H1 (cell line): ENCODE measurements around the gene MYOG. TPM values are rescaled to one million over a fixed set of nuclear protein-coding genes. Genes with fewer than 3 reads are reported as not detected.
A peak's percentile ranks its signal among the peaks of the same experiment; 100 is the strongest.

Experiments
- CTCF ChIA-PET: fragments of 300-600 bp; sonication (Branson Sonifier 250); formaldehyde crosslinking; loops from one replicate; lab custom pipeline; 2021; ENCODE audit not compliant: partially characterized antibody; lab: Charles Lee
- POLR2A ChIA-PET: fragments of 300-600 bp; sonication (Branson Sonifier 250); formaldehyde crosslinking; loops from one replicate; lab custom pipeline; 2021; ENCODE audit warnings: inconsistent platforms; ENCODE audit not compliant: partially characterized antibody; lab: Charles Lee
- DNase-seq, 2 experiments: peaks; one replicate each; pipeline versions ENCODE4 v3.0.0 to v3.0.0-alpha.2; 2010 to 2022; ENCODE audit warnings: low spot score in 2 of 2, low read depth in 1 of 2, mixed read lengths in 1 of 2
- FAIRE-seq: peaks from 2 replicates; lab custom pipeline; 2011; peaks lifted over from hg19 to GRCh38; lab: Jason Lieb, UNC
- H2AFZ ChIP-seq: 2 replicates; pipeline ENCODE4 v1.8.1; 2012; ENCODE audit warnings: low read length, inconsistent platforms
- H2AK5ac ChIP-seq: 2 replicates; pipeline ENCODE4 v1.6.1; 2013; ENCODE audit warnings: low read depth, low read length
- H2BK120ac ChIP-seq: replicated peaks from 2 replicates; pipeline ENCODE3; 2013; ENCODE audit warnings: low read depth, low read length, inconsistent platforms
- H2BK12ac ChIP-seq: 2 replicates; pipeline ENCODE4 v1.6.1; 2013; ENCODE audit warnings: low read depth, low read length
- H2BK15ac ChIP-seq: 2 replicates; pipeline ENCODE4 v1.6.1; 2013; ENCODE audit warnings: low read length
- H2BK20ac ChIP-seq: 2 replicates; pipeline ENCODE4 v1.6.1; 2013; ENCODE audit warnings: low read length
- H2BK5ac ChIP-seq: 2 replicates; pipeline ENCODE4 v1.6.1; 2013; ENCODE audit warnings: low read depth, low read length
- H3K14ac ChIP-seq: 2 replicates; pipeline ENCODE4 v1.6.1; 2013; ENCODE audit warnings: inconsistent platforms; ENCODE audit not compliant: insufficient read length
- H3K18ac ChIP-seq: 2 replicates; pipeline ENCODE4 v1.6.1; 2013; ENCODE audit warnings: low read length; ENCODE audit errors: extremely low read depth
- H3K23ac ChIP-seq: 2 replicates; pipeline ENCODE4 v1.6.1; 2013; ENCODE audit warnings: inconsistent platforms; ENCODE audit not compliant: insufficient read length
- H3K23me2 ChIP-seq: 2 replicates; pipeline ENCODE4 v1.6.1; 2013; ENCODE audit warnings: low read depth, low read length
- H3K27ac ChIP-seq: 2 replicates; pipeline ENCODE4 v1.6.1; 2011; ENCODE audit warnings: low read depth, low read length, inconsistent platforms
- H3K27me3 ChIP-seq, 4 experiments: replicated peaks in 1 of 4; 1 replicate in 1 of 4; 2 replicates in 3 of 4; pipeline versions ENCODE4 v1.6.1 to v1.8.1; 2011 to 2013; ENCODE audit warnings: low read length in 3 of 4, mild to moderate bottlenecking in 3 of 4, inconsistent platforms in 2 of 4, mixed read lengths in 2 of 4, moderate library complexity in 1 of 4; ENCODE audit not compliant: control insufficient read depth in 3 of 4, insufficient read depth in 3 of 4; ENCODE audit errors: extremely low read depth in 1 of 4
- H3K36me3 ChIP-seq, 4 experiments: 2 replicates each; pipeline versions ENCODE4 v1.6.1 to v1.8.1; 2011 to 2013; ENCODE audit warnings: mild to moderate bottlenecking in 4 of 4, low read length in 3 of 4, moderate library complexity in 2 of 4, control low read depth in 1 of 4, inconsistent platforms in 1 of 4; ENCODE audit not compliant: insufficient read depth in 4 of 4, control insufficient read depth in 2 of 4
- H3K4ac ChIP-seq: replicated peaks from 2 replicates; pipeline ENCODE3; 2013; ENCODE audit warnings: low read length, low read depth, mixed read lengths, inconsistent platforms; ENCODE audit not compliant: insufficient read length
- H3K4me1 ChIP-seq, 4 experiments: replicated peaks in 1 of 4; 1 replicate in 1 of 4; 2 replicates in 3 of 4; pipeline versions ENCODE4 v1.6.1 to v1.8.1; 2011 to 2013; ENCODE audit warnings: low read length in 3 of 4, inconsistent platforms in 2 of 4, mixed read lengths in 1 of 4; ENCODE audit not compliant: insufficient read depth in 4 of 4, control insufficient read depth in 3 of 4
- H3K4me2 ChIP-seq, 2 experiments: 2 replicates each; pipeline versions ENCODE4 v1.6.1 to v1.8.1; 2011 to 2013; ENCODE audit warnings: low read depth in 2 of 2, low read length in 2 of 2, control low read depth in 1 of 2, inconsistent platforms in 1 of 2, mild to moderate bottlenecking in 1 of 2; ENCODE audit not compliant: insufficient read depth in 1 of 2
- H3K4me3 ChIP-seq, 4 experiments: fragments of 200-600, 300-600 bp in 1 of 4; sonication (generic), shearing (Covaris generic), sonication (Bioruptor Twin) in 1 of 4; 2 replicates each; pipeline versions ENCODE4 v1.5.1 to v1.8.1; 2011 to 2016; ENCODE audit warnings: low read length in 4 of 4, low read depth in 3 of 4, control low read depth in 2 of 4, inconsistent platforms in 2 of 4, mild to moderate bottlenecking in 2 of 4, mixed read lengths in 1 of 4, moderate library complexity in 1 of 4; ENCODE audit not compliant: insufficient read depth in 2 of 4; ENCODE audit errors: extremely low read depth in 1 of 4
- H3K56ac ChIP-seq: replicated peaks from 2 replicates; pipeline ENCODE3; 2013; ENCODE audit warnings: low read depth, mild to moderate bottlenecking, mixed read lengths, low read length, inconsistent platforms; ENCODE audit not compliant: insufficient read length
- H3K79me1 ChIP-seq: 2 replicates; pipeline ENCODE4 v1.6.1; 2013; ENCODE audit warnings: low read depth, low read length, control low read depth
- H3K79me2 ChIP-seq, 2 experiments: 2 replicates each; pipeline versions ENCODE4 v1.6.1 to v1.8.1; 2012 to 2013; ENCODE audit warnings: low read length in 2 of 2, mild to moderate bottlenecking in 2 of 2, inconsistent platforms in 1 of 2; ENCODE audit not compliant: insufficient read depth in 2 of 2, control insufficient read depth in 1 of 2
- H3K9ac ChIP-seq, 4 experiments: replicated peaks in 1 of 4; 1 replicate in 1 of 4; 2 replicates in 3 of 4; pipeline versions ENCODE4 v1.6.1 to v1.8.1; 2011 to 2013; ENCODE audit warnings: low read depth in 3 of 4, low read length in 3 of 4, control low read depth in 2 of 4, mild to moderate bottlenecking in 2 of 4, moderate library complexity in 2 of 4, inconsistent platforms in 1 of 4; ENCODE audit errors: extremely low read depth in 1 of 4
- H3K9me3 ChIP-seq, 2 experiments: 2 replicates each; pipeline versions ENCODE4 v1.6.1 to v1.8.1; 2012 to 2013; ENCODE audit warnings: mild to moderate bottlenecking in 2 of 2, moderate library complexity in 2 of 2, control low read depth in 1 of 2, inconsistent platforms in 1 of 2, low read depth in 1 of 2, low read length in 1 of 2, mixed read lengths in 1 of 2; ENCODE audit not compliant: insufficient read depth in 2 of 2
- H4K20me1 ChIP-seq, 2 experiments: replicated peaks in 1 of 2; 2 replicates each; pipeline versions ENCODE3 to v1.8.1; 2011 to 2013; ENCODE audit warnings: inconsistent platforms in 2 of 2, low read length in 2 of 2, mild to moderate bottlenecking in 1 of 2; ENCODE audit not compliant: insufficient read depth in 2 of 2, control insufficient read depth in 1 of 2
- H4K5ac ChIP-seq: 2 replicates; pipeline ENCODE4 v1.6.1; 2013; ENCODE audit warnings: low read length, low read depth, mixed read lengths, inconsistent platforms; ENCODE audit not compliant: insufficient read length
- H4K8ac ChIP-seq: 2 replicates; pipeline ENCODE4 v1.8.0; 2013; ENCODE audit warnings: mild to moderate bottlenecking, moderate library complexity, low read length, inconsistent platforms; ENCODE audit not compliant: insufficient read depth; ENCODE audit errors: extremely low read depth
- H4K91ac ChIP-seq: replicated peaks from 2 replicates; pipeline ENCODE3; 2013; ENCODE audit warnings: low read length, mixed read lengths, inconsistent platforms; ENCODE audit not compliant: insufficient read length
- CBX5 ChIP-seq: fragments of 300-800, 300-1000 bp; sonication (generic); IDR thresholded peaks from 2 replicates; pipeline ENCODE4 v1.7.1; 2016; ENCODE audit warnings: antibody characterized with exemption, low read length, low read depth
- CTCF ChIP-seq, 3 experiments: IDR thresholded peaks; 1 replicate in 2 of 3; 2 replicates in 1 of 3; pipeline versions ENCODE4 v1.5.1 to v1.6.1; 2011; ENCODE audit warnings: low read length in 3 of 3, mild to moderate bottlenecking in 3 of 3, inconsistent platforms in 2 of 3, low read depth in 1 of 3, moderate library complexity in 1 of 3; ENCODE audit not compliant: insufficient read depth in 1 of 3; ENCODE audit errors: control extremely low read depth in 1 of 3
- RAD21 ChIP-seq, 2 experiments: IDR thresholded peaks in 1 of 2; conservative IDR thresholded peaks in 1 of 2; 2 replicates each; pipeline ENCODE4 v1.6.1; 2011; ENCODE audit warnings: low read depth in 2 of 2, low read length in 2 of 2, improper control_type of control experiment in 1 of 2, inconsistent platforms in 1 of 2, mild to moderate bottlenecking in 1 of 2, moderate library complexity in 1 of 2
- SP4 ChIP-seq: IDR thresholded peaks from 2 replicates; pipeline ENCODE4 v1.6.1; 2012; ENCODE audit warnings: low read length, inconsistent platforms
- whole genome bisulfite sequencing, 2 experiments: shearing (Covaris generic) in 1 of 2; methylation state at CpG; one replicate each; pipeline versions ENCODE4 v1.1.6 to v1.1.7; 2013 to 2015; ENCODE audit warnings: low lambda C conversion rate in 2 of 2, mixed read lengths in 2 of 2, inconsistent platforms in 1 of 2, low coverage in 1 of 2, missing lambda C conversion rate in 1 of 2; ENCODE audit not compliant: insufficient replicate concordance in 2 of 2, insufficient coverage in 1 of 2, insufficient read length in 1 of 2; ENCODE audit errors: extremely low coverage in 1 of 2, missing lambda C conversion rate in 1 of 2; 5-methylcytosine and 5-hydroxymethylcytosine counted together
- polyA plus RNA-seq, 7 experiments: library from polyadenylated mRNA; depleted of rRNA in 3 of 7; stranded (reverse) in 5 of 7; unstranded in 2 of 7; fragments of >200 nt in 5 of 7; fragments of 200-250 nt in 2 of 7; gene quantifications; 1 replicate in 5 of 7; 2 replicates in 1 of 7; 4 replicates in 1 of 7; pipeline versions ENCODE4 v1.2.1 to v1.2.3, GENCODE V29; 2011 to 2013; ENCODE audit warnings: missing spikeins in 2 of 7, mixed read lengths in 2 of 7
- total RNA-seq: library from RNA; stranded (reverse); fragmentation: NEBNext Ultra II Directional; extraction: Animal tissue kit (Norgen Biotek cat#: 25700); gene quantifications from 2 replicates; pipeline ENCODE4 v1.2.1, GENCODE V29; 2021

MYOG gene
- total and polyA plus RNA-seq, 2 of the 8 experiments (the other 6 are each of a cell fraction or from before 2014, with no cell fraction given), result not detected

GRCh38 chr1:203084588-203085527 lies 954 bp downstream of the MYOG start:
- Histone ChIP-seq H3K27me3 (0 out of 7 replicates have a peak, but pooled peaks cover 0 to 2% (median 0%) of the 10 kb centered on the region in 4 experiments), H3K23ac (no peak overlapping the region), H2BK12ac (0 out of 2 replicates have a peak overlapping the region, but pooled peaks have one; percentile 10), H2BK5ac (0 out of 2 replicates have a peak overlapping the region, but pooled peaks have one; percentile 13), H3K18ac (no peak overlapping the region), H3K4me1 (peaks cover 9 to 14% (median 11%) of the 10 kb centered on the region in 4 experiments), H3K79me1 (no peaks in the 10 kb centered on the region), H4K91ac (no peak overlapping the region), H2AFZ (no peak overlapping the region), H3K23me2 (no peaks in the 10 kb centered on the region), H2BK20ac (no peak overlapping the region), H3K27ac (no peak overlapping the region), H3K4me3 (no peak overlapping the region), H3K56ac (no peak overlapping the region), H3K4me2 (no peak overlapping the region), H2BK120ac (no peak overlapping the region), H3K79me2 (no peaks in the 10 kb centered on the region), H4K5ac (no peak overlapping the region), H2BK15ac (no peak overlapping the region), H3K36me3 (no peaks in the 10 kb centered on the region), H3K9ac (no peak overlapping the region), H2AK5ac (no peak overlapping the region), H3K9me3 (no peaks in the 10 kb centered on the region), H4K8ac (no peak overlapping the region; the same call in 1 of the 2 replicates), H3K4ac (no peak overlapping the region), H4K20me1 (no peaks in the 10 kb centered on the region), H3K14ac (no peak overlapping the region)
- TF ChIP-seq SP4, result no peak
- TF ChIP-seq CBX5, result no peak
- peak; percentile 90 to 96 (median 96) for TF ChIP-seq CTCF (IDR thresholded peaks at IDR 0.05; ENCODE audit: control extremely low read depth in 1 of 3, insufficient read depth in 1 of 3, low read depth in 1 of 3, low read length in 3 of 3)
- TF ChIP-seq RAD21 (IDR thresholded peaks at IDR 0.05 in 1 of 2, conservative IDR thresholded peaks at IDR 0.05 in 1 of 2; ENCODE audit: low read depth in 2 of 2, low read length in 2 of 2), result peak; percentile 68 to 77
- DNase-seq (peak; percentile 47 to 92), FAIRE-seq (peak; percentile 28)
- 71% methylated on average over 8 of the region's 14 CpGs; no CpG with 5 or more reads in 1 of the 2 experiments for WGBS, 2 experiments
- ChIA-PET POLR2A (interaction anchor here (0.8 to 1.0 kb wide), 2 partner anchors 9 to 36 kb away, joined by 3 to 6 read pairs; no protein-coding TSS in a partner anchor), CTCF (interaction anchor here (0.8 to 16.4 kb wide), 35 partner anchors 8 to 251 kb away, joined by 3 to 275 read pairs (median 6); partner anchors contain the start of genes ADORA1, CHI3L1, CHIT1 and MYBPH)
